NCI-H69 (cell line): Measurements from ENCODE around the gene PSG1.
"Not testable (repeated sequence)": the region's sequence is repeated elsewhere in the genome, so short reads cannot be mapped to it uniquely, and the experiment has no call there.

Experiments used
- DNase-seq: peaks from one replicate; lab custom pipeline; 2025; lab: John Stamatoyannopoulos, UW

PSG1 gene

DNA sequence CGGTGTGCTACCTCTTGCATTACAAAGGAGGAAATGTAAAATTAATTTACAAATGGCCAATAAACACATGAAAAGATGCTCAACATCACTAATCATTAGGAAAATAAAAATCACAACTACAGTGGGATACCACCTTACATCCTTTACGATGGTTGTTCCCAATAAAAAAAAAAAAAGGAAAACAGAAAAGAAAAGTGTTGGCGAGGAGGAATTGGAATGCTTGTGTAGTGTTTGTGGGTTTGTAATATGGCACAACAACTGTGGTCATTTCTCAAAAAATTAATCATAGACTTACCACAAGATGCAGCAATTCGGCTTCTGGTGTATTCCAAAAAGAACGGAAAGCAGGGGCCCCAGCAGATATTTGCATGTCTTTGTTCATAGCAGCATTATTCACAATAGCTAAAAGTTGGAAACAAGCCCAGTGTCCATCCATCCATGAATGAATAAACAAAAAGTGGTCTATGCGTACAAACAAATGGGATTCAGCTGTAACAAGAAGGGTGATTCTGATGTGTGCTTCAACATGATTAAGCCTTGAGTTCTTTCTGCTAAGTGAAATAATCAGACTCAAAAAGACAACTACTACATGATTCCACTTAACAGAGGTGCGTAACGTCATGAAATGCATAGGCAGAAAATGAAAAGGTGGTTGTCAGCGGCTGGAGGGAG, 58.1 kb downstream of the PSG1 start:
- peak; percentile 47 for DNase-seq

DNA sequence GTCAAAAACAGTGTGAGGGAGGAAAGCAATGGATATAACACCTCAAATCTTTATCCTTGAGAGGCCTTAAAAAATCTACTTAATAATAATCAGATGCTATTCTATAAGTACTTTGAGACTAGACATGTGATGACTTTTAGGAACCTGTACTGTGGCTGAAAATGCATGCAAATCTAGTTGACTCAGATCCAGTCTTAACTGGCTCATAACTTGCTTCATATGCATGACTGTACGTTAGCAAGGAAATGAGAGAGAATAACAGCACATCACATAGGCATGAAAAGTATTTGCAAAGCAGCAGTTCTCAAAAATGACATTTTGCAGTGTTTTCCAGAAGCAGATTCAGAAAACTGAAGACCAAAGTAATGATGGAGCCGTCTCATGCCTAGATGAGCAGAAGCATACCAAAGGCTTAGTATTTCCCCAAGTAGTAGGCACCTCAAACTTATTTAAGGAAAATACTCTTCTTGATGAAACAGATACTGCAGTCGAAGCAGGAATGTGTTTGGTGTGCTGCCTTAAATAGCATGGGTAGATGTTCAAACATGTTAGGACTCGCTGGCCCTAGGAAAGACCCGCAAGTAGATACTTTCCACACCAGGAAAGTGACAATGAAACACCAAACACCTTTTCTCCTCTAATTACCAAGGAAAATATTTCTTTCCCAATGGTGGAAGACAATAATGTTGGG, 59.4 kb downstream of the PSG1 start:
- DNase-seq, result not testable (repeated sequence)

DNA sequence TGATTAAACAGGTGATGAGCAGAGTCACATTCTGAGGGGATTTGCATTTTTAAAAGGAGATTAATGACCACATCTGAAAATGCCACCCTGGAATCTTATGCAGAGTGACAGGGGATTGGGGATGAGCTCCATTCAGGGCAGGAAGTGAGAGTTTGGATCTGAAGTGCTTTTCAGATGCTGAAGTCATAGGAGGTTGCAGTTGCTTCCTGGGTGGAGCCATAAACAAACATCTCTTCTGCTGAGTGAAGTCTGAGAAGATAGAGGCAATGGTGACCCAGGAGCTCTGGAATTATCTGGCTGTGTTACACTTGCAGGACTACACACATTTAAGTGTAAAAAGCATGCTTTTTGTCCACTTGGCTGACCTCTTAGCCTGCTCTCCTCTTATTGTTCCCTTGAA, 62.6 kb downstream of the PSG1 start:
- no peak for DNase-seq
